Activated CD8-positive, alpha-beta T cell treated with anti-CD3 and anti-CD28 coated beads for 36 hours (primary cell): ENCODE results near the gene ANK3. TPM values are rescaled to one million over a fixed set of nuclear protein-coding genes. Genes with fewer than 3 reads are reported as not detected.

Experiments
- ATAC-seq: fragments of 200-7000 bp; cut with Tn5 transposase; one replicate; pipeline ENCODE4 v1.10.0; 2021; ENCODE audit warnings: mild to moderate bottlenecking, moderate library complexity
- CTCF ChIA-PET: fragments of 350-600 bp; sonication (Branson Sonifier 250); formaldehyde crosslinking; loops from one replicate; lab custom pipeline; 2021; ENCODE audit warnings: antibody characterized with exemption; lab: Charles Lee
- POLR2A ChIA-PET: fragments of 350-600 bp; sonication (Branson Sonifier 250); formaldehyde crosslinking; loops from one replicate; lab custom pipeline; 2021; ENCODE audit warnings: antibody characterized with exemption; lab: Charles Lee
- DNase-seq: peaks from one replicate; pipeline ENCODE4 v3.0.0-alpha.2; 2020
- H3K27ac Mint-ChIP-seq: one replicate; pipeline ENCODE4 v1.8.0; 2021; ENCODE audit warnings: mild to moderate bottlenecking, mixed read lengths
- H3K27me3 Mint-ChIP-seq: one replicate; pipeline ENCODE4 v1.8.0; 2021; ENCODE audit warnings: mixed read lengths
- H3K36me3 Mint-ChIP-seq: one replicate; pipeline ENCODE4 v1.8.0; 2021; ENCODE audit warnings: low read depth, mixed read lengths
- H3K4me1 Mint-ChIP-seq: one replicate; pipeline ENCODE4 v1.8.0; 2021; ENCODE audit warnings: low read depth, mixed read lengths
- H3K4me3 Mint-ChIP-seq: one replicate; pipeline ENCODE4 v1.8.0; 2021; ENCODE audit warnings: mild to moderate bottlenecking, moderate library complexity, mixed read lengths
- H3K9me3 Mint-ChIP-seq: one replicate; pipeline ENCODE4 v1.8.0; 2021; ENCODE audit warnings: mixed read lengths
- CTCF ChIP-seq: fragments of 200-600 bp; IDR thresholded peaks from one replicate; pipeline ENCODE4 v1.8.0; 2022; ENCODE audit warnings: antibody characterized with exemption, mild to moderate bottlenecking
- intact Hi-C: fragments of 100-400 bp; cut with micrococcal nuclease; formaldehyde crosslinking; loops from one replicate; pipeline ENCODE4 v1.10.0; 2022
- total RNA-seq, 2 experiments: library from RNA; stranded (reverse); gene quantifications; one replicate each; pipeline ENCODE4 v1.2.3, GENCODE V29; 2021

ANK3 gene
- total RNA-seq, 2 experiments from 2014 or later, result 10.3 to 12.0 TPM

- POLR2A ChIA-PET, result no interaction called here
- DNase-seq (no peak), ATAC-seq (no peak)
- Mint-ChIP-seq H3K4me1 (no peaks in the 10 kb centered on the region), H3K9me3 (no peaks in the 10 kb centered on the region), H3K27ac (no peak overlapping the region), H3K36me3 (no peaks in the 10 kb centered on the region), H3K4me3 (no peak overlapping the region), H3K27me3 (no peaks in the 10 kb centered on the region)
- intact Hi-C loops, result no loop called here
- CTCF ChIA-PET, result no interaction called here
- no peak for TF ChIP-seq CTCF
Observed at GRCh38 chr10:60134548-60134947, 255.1 kb downstream of the ANK3 start.

DNA sequence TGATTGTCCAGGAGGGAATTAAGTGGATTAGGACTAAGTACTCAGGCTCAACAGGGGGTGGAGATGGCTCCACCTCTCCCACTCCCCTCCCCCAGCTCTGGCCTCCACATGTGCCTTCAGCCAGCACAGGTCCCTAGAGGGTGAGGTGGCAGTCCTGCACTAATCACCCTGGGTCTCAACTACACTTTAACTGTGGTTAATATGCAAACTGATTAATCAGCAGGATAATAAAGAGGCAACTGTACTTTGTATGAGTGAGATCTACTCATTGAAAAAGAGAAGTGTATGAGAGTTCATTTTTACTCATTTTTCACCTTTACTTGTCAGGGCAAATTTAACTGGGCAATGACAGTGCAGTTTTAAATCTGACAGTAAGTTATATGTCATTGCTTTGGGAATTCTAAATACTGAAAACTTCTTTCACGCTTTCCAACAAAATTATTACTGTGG, 259.5 kb downstream of the ANK3 start:
- DNase-seq, result no peak
- Mint-ChIP-seq H3K4me3 (no peak overlapping the region), H3K27me3 (no peaks in the 10 kb centered on the region), H3K27ac (no peak overlapping the region), H3K4me1 (no peaks in the 10 kb centered on the region), H3K9me3 (no peaks in the 10 kb centered on the region), H3K36me3 (no peaks in the 10 kb centered on the region)
- CTCF ChIA-PET, result interaction anchor here (0.6 to 2.1 kb wide), 2 partner anchors 15 to 83 kb away, joined by 3 to 5 read pairs; no protein-coding TSS in a partner anchor
- POLR2A ChIA-PET, result no interaction called here
- ATAC-seq, result no peak
- intact Hi-C loops, result no loop called here
- TF ChIP-seq CTCF, result no peak

GRCh38 chr10:60125895-60126294, 263.8 kb downstream of the ANK3 start:
- H3K4me1 Mint-ChIP-seq, result no peaks in the 10 kb centered on the region
- ATAC-seq, result no peak
- no peaks in the 10 kb centered on the region for H3K36me3 Mint-ChIP-seq
- no peaks in the 10 kb centered on the region for H3K27me3 Mint-ChIP-seq
- no peak overlapping the region for H3K27ac Mint-ChIP-seq
- H3K9me3 Mint-ChIP-seq, result no peaks in the 10 kb centered on the region
- no peak for DNase-seq
- CTCF ChIA-PET, result no interaction called here
- TF ChIP-seq CTCF, result no peak
- intact Hi-C loops, result no loop called here
- POLR2A ChIA-PET, result no interaction called here
- no peak overlapping the region for H3K4me3 Mint-ChIP-seq

DNA sequence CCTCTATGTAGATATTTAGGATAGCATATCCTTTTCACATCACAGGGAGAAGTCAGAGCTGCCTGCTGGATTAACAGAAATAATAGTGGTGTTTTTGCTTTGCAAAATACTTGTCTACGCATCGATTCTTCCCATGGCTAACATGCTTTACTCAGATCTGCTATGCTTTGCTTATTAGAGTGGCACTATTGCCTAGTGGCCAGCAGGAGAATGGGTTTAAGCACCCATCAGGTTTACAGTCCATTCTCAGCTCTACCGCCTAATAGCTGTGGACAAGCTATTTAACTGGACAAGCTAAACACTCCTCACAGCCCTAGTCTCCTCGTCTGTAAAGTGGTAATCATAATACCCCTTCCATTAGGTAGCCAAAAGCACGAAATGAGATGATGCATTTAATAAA, 265.1 kb downstream of the ANK3 start:
- no peak for ATAC-seq
- ChIA-PET CTCF (no interaction called here), POLR2A (no interaction called here)
- H3K4me1 Mint-ChIP-seq, result no peaks in the 10 kb centered on the region
- H3K9me3 Mint-ChIP-seq, result no peaks in the 10 kb centered on the region
- H3K27ac Mint-ChIP-seq, result no peak overlapping the region
- no peaks in the 10 kb centered on the region for H3K36me3 Mint-ChIP-seq
- DNase-seq, result no peak
- TF ChIP-seq CTCF, result no peak
- intact Hi-C loops, result no loop called here
- no peak overlapping the region for H3K4me3 Mint-ChIP-seq
- H3K27me3 Mint-ChIP-seq, result no peaks in the 10 kb centered on the region

DNA sequence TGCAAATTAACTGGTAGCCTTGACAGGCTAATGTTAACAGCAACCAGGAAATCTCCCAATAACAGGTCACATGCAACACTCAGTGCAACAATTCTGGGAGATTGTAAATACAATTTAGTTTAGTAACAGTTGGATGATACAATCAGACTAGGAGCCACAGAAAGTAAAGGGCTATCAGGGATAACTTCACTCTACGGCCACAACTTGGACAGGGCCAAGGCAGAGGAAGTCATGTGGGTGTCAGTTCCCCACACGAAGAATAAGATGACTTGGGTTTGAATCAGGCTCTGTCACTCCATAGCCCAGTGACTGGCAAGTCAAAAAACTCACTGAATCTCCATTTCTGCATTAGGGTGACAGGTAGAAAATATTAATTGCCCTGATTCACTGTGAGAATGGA, 266.0 kb downstream of the ANK3 start:
- POLR2A ChIA-PET, result no interaction called here
- no peaks in the 10 kb centered on the region for H3K9me3 Mint-ChIP-seq
- DNase-seq, result no peak
- intact Hi-C loops, result no loop called here
- H3K4me1 Mint-ChIP-seq, result no peaks in the 10 kb centered on the region
- CTCF ChIA-PET, result interaction anchor here (0.9 kb wide), 1 partner anchor 10 kb away, joined by 4 read pairs; no protein-coding TSS in a partner anchor
- H3K36me3 Mint-ChIP-seq, result no peaks in the 10 kb centered on the region
- no peak overlapping the region for H3K4me3 Mint-ChIP-seq
- no peak overlapping the region for H3K27ac Mint-ChIP-seq
- TF ChIP-seq CTCF, result no peak
- no peak for ATAC-seq
- no peaks in the 10 kb centered on the region for H3K27me3 Mint-ChIP-seq
